PC-9 (cell line): Measurements from ENCODE around the gene EML6. TPM values are rescaled to one million over a fixed set of nuclear protein-coding genes. Genes with fewer than 3 reads are reported as not detected.
"Not testable (repeated sequence)": the region's sequence is repeated elsewhere in the genome, so short reads cannot be mapped to it uniquely, and the experiment has no call there.

Source experiments
- BruUV-seq: library from RNA; stranded (reverse); fragments of 400-500 nt; replicated peaks from 2 replicates; lab custom pipeline; 2021; lab: Mats Ljungman, UMichigan
- CTCF ChIA-PET: fragments of 300-600 bp; sonication (Branson Sonifier 250); formaldehyde crosslinking; loops from one replicate; lab custom pipeline; 2022; ENCODE audit warnings: antibody characterized with exemption; lab: Charles Lee
- POLR2A ChIA-PET: fragments of 300-600 bp; sonication (Branson Sonifier 250); formaldehyde crosslinking; loops from one replicate; lab custom pipeline; 2022; ENCODE audit warnings: antibody characterized with exemption; ENCODE audit not compliant: unreplicated experiment; lab: Charles Lee
- DNase-seq, 2 experiments: peaks; one replicate each; pipeline versions ENCODE4 v3.0.0 to v3.0.0-alpha.2; 2015 to 2022; ENCODE audit warnings: mixed read lengths in 1 of 2
- H2AFZ ChIP-seq: fragments of 200-600 bp; sonication (generic); 2 replicates; pipeline ENCODE4 v1.8.1; 2017; ENCODE audit warnings: antibody characterized with exemption
- H3F3A ChIP-seq: fragments of 200-600 bp; sonication (generic); 2 replicates; pipeline ENCODE4 v1.8.1; 2017; ENCODE audit warnings: antibody characterized with exemption, mild to moderate bottlenecking, low read depth; ENCODE audit not compliant: insufficient read depth
- H3K27ac ChIP-seq: fragments of 200-600 bp; sonication (generic); 2 replicates; pipeline ENCODE4 v1.6.1; 2016; ENCODE audit warnings: mixed run types
- H3K27me3 ChIP-seq: fragments of 200-600 bp; sonication (generic); 2 replicates; pipeline ENCODE4 v1.6.1; 2016; ENCODE audit warnings: low read depth, mixed run types; ENCODE audit not compliant: insufficient read depth
- H3K36me3 ChIP-seq: fragments of 200-600 bp; sonication (generic); 2 replicates; pipeline ENCODE4 v1.6.1; 2016; ENCODE audit warnings: low read depth, mixed run types
- H3K4me1 ChIP-seq: fragments of 200-600 bp; sonication (generic); replicated peaks from 2 replicates; pipeline ENCODE4 v1.6.1; 2016; ENCODE audit warnings: mixed run types; ENCODE audit not compliant: insufficient read depth
- H3K4me2 ChIP-seq: fragments of 200-600 bp; sonication (generic); 2 replicates; pipeline ENCODE4 v1.6.1; 2017; ENCODE audit warnings: mixed run types
- H3K4me3 ChIP-seq: fragments of 200-600 bp; sonication (generic); 2 replicates; pipeline ENCODE4 v1.6.1; 2016; ENCODE audit warnings: mixed run types
- H3K79me2 ChIP-seq: fragments of 200-600 bp; sonication (generic); 2 replicates; pipeline ENCODE4 v1.6.1; 2017; ENCODE audit warnings: low read depth, mixed run types
- H3K9me2 ChIP-seq: fragments of 200-600 bp; sonication (generic); 2 replicates; pipeline ENCODE4 v1.8.1; 2017; ENCODE audit warnings: mild to moderate bottlenecking; ENCODE audit not compliant: insufficient read depth
- H3K9me3 ChIP-seq: fragments of 200-600 bp; sonication (generic); 2 replicates; pipeline ENCODE4 v1.8.1; 2016; ENCODE audit warnings: low read depth; ENCODE audit not compliant: insufficient read depth
- H4K20me1 ChIP-seq: fragments of 200-600 bp; sonication (generic); 2 replicates; pipeline ENCODE4 v1.8.1; 2017; ENCODE audit not compliant: insufficient read depth
- CTCF ChIP-seq: fragments of 200-600 bp; sonication (generic); conservative IDR thresholded peaks from 2 replicates; pipeline ENCODE4 v1.6.1; 2017; ENCODE audit warnings: mixed run types, antibody characterized with exemption, mild to moderate bottlenecking, moderate library complexity
- EZH2 ChIP-seq: fragments of 200-600 bp; sonication (generic); IDR thresholded peaks from 2 replicates; pipeline ENCODE4 v1.8.0; 2017; ENCODE audit warnings: antibody characterized with exemption, low read depth
- intact Hi-C: fragments of 100-400 bp; cut with micrococcal nuclease; formaldehyde crosslinking; loops from one replicate; pipeline ENCODE4 v1.10.0; 2022; ENCODE audit not compliant: unreplicated experiment
- total RNA-seq: library from RNA; stranded (reverse); gene quantifications from 2 replicates; pipeline ENCODE4 v1.2.3, GENCODE V29; 2021

Gene EML6
- total RNA-seq, 1 experiment from 2014 or later, result 3.7 TPM

GRCh38 chr2:54838585-54839035 lies 115.1 kb downstream of the EML6 start:
- Histone ChIP-seq H2AFZ (no peak overlapping the region), H3K9me3 (no peaks in the 10 kb centered on the region), H3K4me3 (no peak overlapping the region), H3K27ac (no peak overlapping the region), H3F3A (no peaks in the 10 kb centered on the region), H4K20me1 (no peaks in the 10 kb centered on the region), H3K9me2 (no peaks in the 10 kb centered on the region), H3K79me2 (no peaks in the 10 kb centered on the region), H3K36me3 (no peaks in the 10 kb centered on the region), H3K4me1 (no peaks in the 10 kb centered on the region), H3K4me2 (no peak overlapping the region), H3K27me3 (no peaks in the 10 kb centered on the region)
- ChIA-PET POLR2A (no interaction called here), CTCF (interaction anchor here (0.5 to 1.8 kb wide), 7 partner anchors 48 to 732 kb away, joined by 3 to 11 read pairs (median 5); partner anchors contain the start of gene EML6)
- peak; percentile 50 to 63 for DNase-seq
- peak; percentile 98 for TF ChIP-seq CTCF
- no peak for TF ChIP-seq EZH2
- intact Hi-C loops, result loop anchor here (1.0 to 10.0 kb wide), 4 partner anchors 112 to 731 kb away; no protein-coding TSS in a partner anchor
- BruUV-seq, result no TSS peak

GRCh38 chr2:54839461-54840255 lies 116.2 kb downstream of the EML6 start:
- intact Hi-C loops, result loop anchor here (2.0 to 10.0 kb wide), 2 partner anchors 113 to 315 kb away; no protein-coding TSS in a partner anchor
- BruUV-seq, result no TSS peak
- no peaks in the 10 kb centered on the region for H3K36me3 ChIP-seq
- no peak overlapping the region for H3K4me2 ChIP-seq
- H3F3A ChIP-seq, result no peaks in the 10 kb centered on the region
- no peaks in the 10 kb centered on the region for H3K27me3 ChIP-seq
- H3K9me2 ChIP-seq, result no peaks in the 10 kb centered on the region
- H4K20me1 ChIP-seq, result no peaks in the 10 kb centered on the region
- no peak overlapping the region for H3K4me3 ChIP-seq
- H3K27ac ChIP-seq, result no peak overlapping the region
- POLR2A ChIA-PET, result no interaction called here
- no peaks in the 10 kb centered on the region for H3K9me3 ChIP-seq
- TF ChIP-seq EZH2, result no peak
- TF ChIP-seq CTCF, result no peak
- no peaks in the 10 kb centered on the region for H3K79me2 ChIP-seq
- H2AFZ ChIP-seq, result no peak overlapping the region
- CTCF ChIA-PET, result interaction anchor here (0.6 to 1.8 kb wide), 5 partner anchors 117 to 733 kb away, joined by 4 to 11 read pairs (median 5); partner anchors contain the start of gene EML6
- no peaks in the 10 kb centered on the region for H3K4me1 ChIP-seq
- DNase-seq, result no peak

GRCh38 chr2:54840559-54841468 lies 117.4 kb downstream of the EML6 start:
- CTCF ChIA-PET, result interaction anchor here (0.7 kb wide), 2 partner anchors 88 to 715 kb away, joined by 6 to 9 read pairs; no protein-coding TSS in a partner anchor
- DNase-seq, result no peak
- no peaks in the 10 kb centered on the region for H3F3A ChIP-seq

GRCh38 chr2:54841500-54841899 lies 118.0 kb downstream of the EML6 start:
- POLR2A ChIA-PET, intact Hi-C loops, H3K4me3 ChIP-seq, H3K79me2 ChIP-seq, H3K4me1 ChIP-seq, H3K9me2 ChIP-seq, H4K20me1 ChIP-seq, DNase-seq, BruUV-seq, H3K27me3 ChIP-seq, H3K4me2 ChIP-seq, H3K27ac ChIP-seq, H3K9me3 ChIP-seq, H3F3A ChIP-seq, H2AFZ ChIP-seq, H3K36me3 ChIP-seq: not testable (repeated sequence)
- CTCF ChIA-PET, result interaction anchor here (0.7 kb wide), 3 partner anchors 77 to 715 kb away, joined by 3 to 9 read pairs (median 6); no protein-coding TSS in a partner anchor

More at GRCh38 chr2:54840559-54841468, 117.4 kb downstream of the EML6 start:
- BruUV-seq, result no TSS peak
- POLR2A ChIA-PET, result no interaction called here
- intact Hi-C loops, result no loop called here
- no peaks in the 10 kb centered on the region for H3K4me1 ChIP-seq
- H3K79me2 ChIP-seq, result no peaks in the 10 kb centered on the region
- no peaks in the 10 kb centered on the region for H4K20me1 ChIP-seq
- H3K27ac ChIP-seq, result no peak overlapping the region
- H2AFZ ChIP-seq, result no peak overlapping the region
- H3K4me2 ChIP-seq, result no peak overlapping the region
- no peaks in the 10 kb centered on the region for H3K9me3 ChIP-seq
- H3K4me3 ChIP-seq, result no peak overlapping the region
- no peaks in the 10 kb centered on the region for H3K9me2 ChIP-seq
- no peaks in the 10 kb centered on the region for H3K27me3 ChIP-seq
- no peaks in the 10 kb centered on the region for H3K36me3 ChIP-seq
- TF ChIP-seq EZH2 (no peak), CTCF (no peak)
